Astrocyte (in vitro differentiated cells and primary cell): Measurements from ENCODE around the gene PFDN4. TPM values are rescaled to one million over a fixed set of nuclear protein-coding genes. Genes with fewer than 3 reads are reported as not detected.

Experiments
- DNase-seq: peaks from one replicate; pipeline ENCODE4 v3.0.0-alpha.2; 2010; ENCODE audit warnings: low read depth
- FAIRE-seq: peaks from 2 replicates; lab custom pipeline; 2011; peaks lifted over from hg19 to GRCh38; lab: Jason Lieb, UNC
- H2AFZ ChIP-seq: 2 replicates; pipeline ENCODE4 v1.6.0; 2012; ENCODE audit warnings: low read depth, low read length, inconsistent platforms
- H3K27ac ChIP-seq: 2 replicates; pipeline ENCODE4 v1.5.1; 2011; ENCODE audit warnings: low read depth, low read length, inconsistent platforms
- H3K27me3 ChIP-seq: 2 replicates; pipeline ENCODE4 v1.6.0; 2011; ENCODE audit warnings: low read length, inconsistent platforms; ENCODE audit not compliant: insufficient read depth
- H3K36me3 ChIP-seq: 2 replicates; pipeline ENCODE4 v1.5.1; 2011; ENCODE audit warnings: low read length, inconsistent platforms; ENCODE audit not compliant: insufficient read depth
- H3K4me1 ChIP-seq: 2 replicates; pipeline ENCODE4 v1.5.1; 2011; ENCODE audit warnings: low read length, inconsistent platforms; ENCODE audit not compliant: insufficient read depth
- H3K4me2 ChIP-seq: 2 replicates; pipeline ENCODE4 v1.6.0; 2012; ENCODE audit warnings: low read length, inconsistent platforms
- H3K4me3 ChIP-seq: 2 replicates; pipeline ENCODE4 v1.5.1; 2011; ENCODE audit warnings: low read depth, mild to moderate bottlenecking, low read length, inconsistent platforms; ENCODE audit not compliant: insufficient read depth
- H3K79me2 ChIP-seq: 2 replicates; pipeline ENCODE4 v1.6.0; 2012; ENCODE audit warnings: mild to moderate bottlenecking, low read length, inconsistent platforms; ENCODE audit not compliant: insufficient read depth
- H3K9ac ChIP-seq: 2 replicates; pipeline ENCODE4 v1.6.0; 2012; ENCODE audit warnings: mild to moderate bottlenecking, low read length, inconsistent platforms
- H3K9me3 ChIP-seq: 2 replicates; pipeline ENCODE4 v1.5.1; 2012; ENCODE audit warnings: low read depth, mild to moderate bottlenecking, low read length, inconsistent platforms; ENCODE audit not compliant: insufficient read depth
- H4K20me1 ChIP-seq: 2 replicates; pipeline ENCODE4 v1.6.0; 2012; ENCODE audit warnings: low read length, inconsistent platforms; ENCODE audit not compliant: insufficient read depth
- H3K27ac Mint-ChIP-seq: one replicate; pipeline ENCODE4 v1.8.0; 2021; ENCODE audit warnings: mild to moderate bottlenecking, mixed read lengths; ENCODE audit not compliant: unreplicated experiment
- H3K27me3 Mint-ChIP-seq: one replicate; pipeline ENCODE4 v1.8.0; 2021; ENCODE audit warnings: low read depth, mixed read lengths; ENCODE audit not compliant: unreplicated experiment
- H3K36me3 Mint-ChIP-seq: one replicate; pipeline ENCODE4 v1.8.0; 2021; ENCODE audit warnings: low read depth, mixed read lengths; ENCODE audit not compliant: unreplicated experiment
- H3K4me1 Mint-ChIP-seq: one replicate; pipeline ENCODE4 v1.8.0; 2021; ENCODE audit warnings: low read depth, mixed read lengths; ENCODE audit not compliant: unreplicated experiment
- H3K4me3 Mint-ChIP-seq: one replicate; pipeline ENCODE4 v1.8.0; 2021; ENCODE audit warnings: mild to moderate bottlenecking, moderate library complexity, mixed read lengths; ENCODE audit not compliant: unreplicated experiment
- H3K9me3 Mint-ChIP-seq: one replicate; pipeline ENCODE4 v1.8.0; 2021; ENCODE audit warnings: mild to moderate bottlenecking, mixed read lengths; ENCODE audit not compliant: unreplicated experiment
- CTCF ChIP-seq: IDR thresholded peaks from 2 replicates; pipeline ENCODE4 v1.5.1; 2011; ENCODE audit warnings: low read depth, mild to moderate bottlenecking, inconsistent platforms, low read length, moderate library complexity; ENCODE audit not compliant: insufficient read depth
- EZH2 ChIP-seq: IDR thresholded peaks from 2 replicates; pipeline ENCODE4 v1.6.1; 2012; ENCODE audit warnings: mild to moderate bottlenecking, low read length, inconsistent platforms; ENCODE audit not compliant: insufficient read depth
- total RNA-seq: library from RNA; stranded (reverse); gene quantifications from 2 replicates; pipeline ENCODE4 v1.2.1, GENCODE V29; 2021

Gene PFDN4
- total RNA-seq, 1 donor from 2014 or later: 35.2 TPM

- H3K4me3 ChIP-seq: no peak overlapping the region
- no peaks in the 10 kb centered on the region for H3K79me2 ChIP-seq
- no peaks in the 10 kb centered on the region for H3K36me3 Mint-ChIP-seq
- H3K9ac ChIP-seq: no peak overlapping the region
- no peak overlapping the region for H3K4me3 Mint-ChIP-seq
- H3K36me3 ChIP-seq: no peaks in the 10 kb centered on the region
- DNase-seq: no peak
- H3K27ac ChIP-seq: no peak overlapping the region
- no peak overlapping the region for H2AFZ ChIP-seq
- peaks cover 22% of the 10 kb centered on the region for H3K27me3 Mint-ChIP-seq
- H3K4me1 Mint-ChIP-seq: peaks cover 5% of the 10 kb centered on the region
- H4K20me1 ChIP-seq: no peaks in the 10 kb centered on the region
- H3K4me2 ChIP-seq: no peak overlapping the region
- no peak for FAIRE-seq
- TF ChIP-seq EZH2 (no peak), CTCF (no peak)
- H3K27ac Mint-ChIP-seq: no peak overlapping the region
- no peaks in the 10 kb centered on the region for H3K9me3 ChIP-seq
- H3K9me3 Mint-ChIP-seq: no peaks in the 10 kb centered on the region
- H3K27me3 ChIP-seq: peaks cover 14% of the 10 kb centered on the region
- peaks cover 13% of the 10 kb centered on the region for H3K4me1 ChIP-seq
These were observed 40.8 kb upstream of the PFDN4 start for GRCh38 chr20:54166987-54167662.

DNA sequence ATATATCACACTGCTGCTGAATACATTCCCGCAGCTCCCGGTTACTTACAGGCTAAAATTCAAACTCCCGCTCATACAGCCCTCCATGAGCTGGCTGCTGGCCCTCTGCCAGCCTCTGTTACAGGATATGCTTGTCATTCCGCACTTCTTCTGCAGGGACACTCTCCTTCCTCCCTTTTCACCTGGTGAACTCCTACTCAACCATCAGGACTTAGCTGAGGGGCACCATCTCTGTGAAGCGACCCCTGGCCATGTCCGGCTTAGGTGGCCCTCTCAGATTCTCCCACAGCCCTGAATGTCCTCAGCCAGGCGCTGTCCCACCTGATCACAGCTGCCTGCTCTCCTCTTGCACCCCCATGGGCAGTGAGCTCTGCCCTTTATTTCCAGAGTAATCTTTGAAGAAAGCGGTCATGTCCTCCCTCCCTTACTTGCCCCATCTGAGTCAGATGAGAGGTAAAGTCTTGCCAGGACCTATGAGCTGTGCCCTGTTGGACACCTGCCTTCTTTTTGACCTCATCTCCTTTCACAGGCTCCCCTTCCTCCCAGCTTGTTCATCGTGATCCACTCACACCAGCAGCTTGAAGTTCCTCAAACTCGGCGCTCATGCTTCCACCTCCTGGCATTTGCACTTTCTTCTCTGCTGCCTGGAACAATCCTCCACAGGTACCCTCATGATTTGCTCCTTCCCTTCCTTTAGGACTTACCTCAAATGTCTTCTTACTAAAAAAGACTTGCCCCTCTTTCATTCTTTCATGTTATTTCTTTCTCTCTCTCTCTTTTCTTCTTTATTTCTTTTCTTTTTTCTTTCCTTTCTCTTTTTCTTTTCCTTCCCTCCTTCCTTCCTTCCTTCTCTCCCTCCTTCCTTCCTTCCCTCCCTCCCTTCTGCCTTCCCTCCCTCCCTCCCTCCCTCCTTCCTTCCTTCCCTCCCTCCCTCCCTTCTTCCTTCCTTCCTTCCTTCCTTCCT, 39.7 kb upstream of the PFDN4 start:
- Mint-ChIP-seq H3K9me3 (no peaks in the 10 kb centered on the region), H3K4me1 (peaks cover 5% of the 10 kb centered on the region), H3K36me3 (no peaks in the 10 kb centered on the region), H3K4me3 (no peak overlapping the region), H3K27ac (no peak overlapping the region), H3K27me3 (peaks cover 32% of the 10 kb centered on the region)
- no peaks in the 10 kb centered on the region for H3K36me3 ChIP-seq
- DNase-seq: peak; percentile 22
- no peak for TF ChIP-seq CTCF
- H3K27me3 ChIP-seq: peaks cover 24% of the 10 kb centered on the region
- peak overlapping the region; percentile 24 for H3K4me2 ChIP-seq
- no peak overlapping the region for H3K9ac ChIP-seq
- no peak overlapping the region for H3K4me3 ChIP-seq
- peaks cover 13% of the 10 kb centered on the region for H3K4me1 ChIP-seq
- no peaks in the 10 kb centered on the region for H3K9me3 ChIP-seq
- no peak for FAIRE-seq
- H4K20me1 ChIP-seq: no peaks in the 10 kb centered on the region
- H2AFZ ChIP-seq: no peak overlapping the region
- H3K27ac ChIP-seq: no peak overlapping the region
- no peaks in the 10 kb centered on the region for H3K79me2 ChIP-seq
